Measurements from ENCODE around the gene HDAC4.

The HDAC4 gene

DNA sequence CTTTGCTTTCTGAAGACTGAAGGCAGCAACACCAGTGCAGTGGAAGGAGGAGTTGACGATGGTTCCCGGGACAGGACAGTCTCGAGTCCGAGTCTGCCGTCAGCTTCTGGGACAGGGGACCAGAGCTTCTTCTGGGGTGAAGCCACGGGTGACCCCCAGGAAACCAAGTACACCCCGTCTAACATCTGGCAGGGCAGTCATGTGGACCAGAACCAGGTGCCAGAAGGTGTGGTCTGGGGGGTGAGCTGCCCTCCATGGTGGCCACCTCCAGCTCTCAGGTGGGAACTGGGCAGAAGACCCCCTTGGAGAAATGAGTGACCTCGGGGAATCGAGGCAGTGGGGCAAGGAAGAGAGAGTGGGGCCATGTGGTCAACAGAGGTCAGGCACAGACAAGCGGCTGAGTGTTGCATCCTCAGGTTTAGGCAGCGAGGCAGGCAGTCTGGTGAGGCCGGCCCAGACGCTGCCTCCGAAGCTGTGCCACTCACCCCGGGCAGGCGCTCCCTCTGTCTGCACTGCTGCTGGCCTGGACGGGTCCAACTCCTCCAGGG, 204.3 kb downstream of the HDAC4 start:
- H3F3A ChIP-seq (ENCODE audit: low read depth), result no peaks in the 10 kb centered on the region
- peaks cover 4% of the 10 kb centered on the region; the same call in 1 of the 2 replicates for H3K79me2 ChIP-seq (ENCODE audit: insufficient read depth, low read length)
- no peaks in the 10 kb centered on the region for H3K9me2 ChIP-seq (replicated peaks; ENCODE audit: low read depth, low read length)
- H4K20me1 ChIP-seq (ENCODE audit: insufficient read depth, low read length, poor library complexity, severe bottlenecking), result peaks cover 2% of the 10 kb centered on the region
- peaks cover 6% of the 10 kb centered on the region; the same call in 1 of the 2 replicates for H3K36me3 ChIP-seq (ENCODE audit: insufficient read depth, low read length)
- no peak overlapping the region for H3K9ac ChIP-seq (ENCODE audit: low read depth, low read length, poor library complexity, severe bottlenecking)
- no peak for TF ChIP-seq EZH2phosphoT487 (IDR thresholded peaks at IDR 0.05; ENCODE audit: borderline replicate concordance)
- TF ChIP-seq CTCF (conservative IDR thresholded peaks at IDR 0.05; ENCODE audit: low read length), result no peak
- no peak overlapping the region for H3K4me3 ChIP-seq (ENCODE audit: low read length, poor library complexity, severe bottlenecking)
- H2AFZ ChIP-seq (ENCODE audit: low read length), result no peak overlapping the region
- H3K9me3 ChIP-seq (ENCODE audit: insufficient read depth, low read depth, low read length), result no peaks in the 10 kb centered on the region
- no peaks in the 10 kb centered on the region for H3K27me3 ChIP-seq (ENCODE audit: insufficient read depth, low read length, poor library complexity, severe bottlenecking)
- H3K4me2 ChIP-seq (ENCODE audit: low read depth, low read length, poor library complexity, severe bottlenecking), result no peak overlapping the region
- H3K4me1 ChIP-seq (ENCODE audit: insufficient read depth, low read length, poor library complexity, severe bottlenecking), result no peaks in the 10 kb centered on the region

GRCh38 chr2:239195992-239196391, 204.8 kb downstream of the HDAC4 start:
- Histone ChIP-seq H4K20me1 (ENCODE audit: insufficient read depth, low read length, poor library complexity, severe bottlenecking) (no peaks in the 10 kb centered on the region), H3K4me2 (ENCODE audit: low read depth, low read length, poor library complexity, severe bottlenecking) (no peak overlapping the region), H3F3A (ENCODE audit: low read depth) (no peaks in the 10 kb centered on the region), H3K36me3 (ENCODE audit: insufficient read depth, low read length) (peaks cover 6% of the 10 kb centered on the region; the same call in 1 of the 2 replicates), H2AFZ (ENCODE audit: low read length) (no peak overlapping the region), H3K4me3 (ENCODE audit: low read length, poor library complexity, severe bottlenecking) (no peak overlapping the region), H3K79me2 (ENCODE audit: insufficient read depth, low read length) (no peaks in the 10 kb centered on the region), H3K4me1 (ENCODE audit: insufficient read depth, low read length, poor library complexity, severe bottlenecking) (no peaks in the 10 kb centered on the region), H3K27me3 (ENCODE audit: insufficient read depth, low read length, poor library complexity, severe bottlenecking) (no peaks in the 10 kb centered on the region), H3K9me2 (replicated peaks; ENCODE audit: low read depth, low read length) (no peaks in the 10 kb centered on the region), H3K9ac (ENCODE audit: low read depth, low read length, poor library complexity, severe bottlenecking) (no peak overlapping the region), H3K9me3 (ENCODE audit: insufficient read depth, low read depth, low read length) (no peaks in the 10 kb centered on the region)
- TF ChIP-seq CTCF (conservative IDR thresholded peaks at IDR 0.05; ENCODE audit: low read length), result no peak

DNA sequence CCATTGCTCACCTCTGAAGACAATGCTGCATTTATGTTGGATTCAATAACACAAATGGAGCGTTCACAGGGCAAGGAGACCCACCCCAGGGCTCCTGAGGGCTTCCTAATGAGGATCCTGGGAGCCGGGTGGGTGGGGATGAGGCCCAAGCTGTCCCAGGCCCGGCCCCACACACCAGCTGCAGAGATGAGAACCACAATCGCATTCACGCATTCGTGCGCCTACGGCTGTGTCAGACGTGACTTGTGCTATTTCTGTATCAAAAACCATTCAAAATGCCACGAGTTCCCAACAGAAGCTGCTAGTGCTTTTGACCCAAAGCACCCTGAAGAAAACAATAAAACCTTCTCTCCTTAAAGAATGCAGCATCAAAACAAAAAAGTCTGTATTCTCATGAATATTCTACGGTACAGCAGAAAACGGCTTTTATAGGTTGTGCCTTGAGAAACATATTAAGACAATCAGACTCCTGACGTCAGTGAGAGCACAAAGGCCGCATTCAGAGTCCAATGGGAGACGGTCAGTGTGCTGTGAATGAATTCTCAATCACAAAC, 205.4 kb downstream of the HDAC4 start:
- Histone ChIP-seq H3K4me1 (ENCODE audit: insufficient read depth, low read length, poor library complexity, severe bottlenecking) (no peaks in the 10 kb centered on the region), H3K27me3 (ENCODE audit: insufficient read depth, low read length, poor library complexity, severe bottlenecking) (no peaks in the 10 kb centered on the region), H3K36me3 (ENCODE audit: insufficient read depth, low read length) (peaks cover 6% of the 10 kb centered on the region; the same call in 1 of the 2 replicates), H3K79me2 (ENCODE audit: insufficient read depth, low read length) (no peaks in the 10 kb centered on the region), H3K9me2 (replicated peaks; ENCODE audit: low read depth, low read length) (no peaks in the 10 kb centered on the region), H3K4me2 (ENCODE audit: low read depth, low read length, poor library complexity, severe bottlenecking) (no peak overlapping the region), H3F3A (ENCODE audit: low read depth) (no peaks in the 10 kb centered on the region), H3K9me3 (ENCODE audit: insufficient read depth, low read depth, low read length) (no peaks in the 10 kb centered on the region), H4K20me1 (ENCODE audit: insufficient read depth, low read length, poor library complexity, severe bottlenecking) (no peaks in the 10 kb centered on the region), H3K9ac (ENCODE audit: low read depth, low read length, poor library complexity, severe bottlenecking) (no peak overlapping the region), H3K4me3 (ENCODE audit: low read length, poor library complexity, severe bottlenecking) (no peak overlapping the region), H2AFZ (ENCODE audit: low read length) (no peak overlapping the region)
- TF ChIP-seq CTCF (conservative IDR thresholded peaks at IDR 0.05; ENCODE audit: low read length) (no peak), EZH2phosphoT487 (IDR thresholded peaks at IDR 0.05; ENCODE audit: borderline replicate concordance) (no peak)

Measured in Loucy (cell line).